Neutrophil (primary cell): Measurements from ENCODE around the gene OR52E6.

Experiments used
- H3K27ac ChIP-seq: fragments of 200-600 bp; sonication (generic); 2 replicates; pipeline ENCODE4 v1.5.1; 2016; ENCODE audit warnings: mild to moderate bottlenecking, moderate library complexity
- H3K27me3 ChIP-seq: fragments of 200-600 bp; sonication (generic); 2 replicates; pipeline ENCODE4 v1.6.0; 2016; ENCODE audit warnings: mild to moderate bottlenecking
- H3K36me3 ChIP-seq: fragments of 200-600 bp; sonication (generic); 2 replicates; pipeline ENCODE4 v1.5.1; 2017
- H3K4me1 ChIP-seq, 2 experiments: fragments of 200-600 bp in 1 of 2; sonication (generic) in 1 of 2; 1 replicate in 1 of 2; 2 replicates in 1 of 2; pipeline versions ENCODE4 v1.5.1 to v1.6.1; 2013 to 2016; ENCODE audit warnings: low read depth in 1 of 2, low read length in 1 of 2, mild to moderate bottlenecking in 1 of 2, moderate library complexity in 1 of 2; ENCODE audit not compliant: control insufficient read depth in 1 of 2, insufficient read depth in 1 of 2
- H3K4me3 ChIP-seq, 2 experiments: fragments of 200-600 bp in 1 of 2; sonication (generic) in 1 of 2; 1 replicate in 1 of 2; 2 replicates in 1 of 2; pipeline ENCODE4 v1.5.1; 2013 to 2016; ENCODE audit warnings: low read depth in 1 of 2, low read length in 1 of 2, mild to moderate bottlenecking in 1 of 2, moderate library complexity in 1 of 2
- H3K9me3 ChIP-seq: fragments of 200-600 bp; sonication (generic); 2 replicates; pipeline ENCODE4 v1.5.1; 2016
- TF ChIP-seq, protein P1 (sequence below): fragments of 200-600 bp; sonication (generic); IDR thresholded peaks from 2 replicates; pipeline ENCODE4 v1.5.1; 2016; ENCODE audit warnings: antibody characterized with exemption

The OR52E6 gene

DNA sequence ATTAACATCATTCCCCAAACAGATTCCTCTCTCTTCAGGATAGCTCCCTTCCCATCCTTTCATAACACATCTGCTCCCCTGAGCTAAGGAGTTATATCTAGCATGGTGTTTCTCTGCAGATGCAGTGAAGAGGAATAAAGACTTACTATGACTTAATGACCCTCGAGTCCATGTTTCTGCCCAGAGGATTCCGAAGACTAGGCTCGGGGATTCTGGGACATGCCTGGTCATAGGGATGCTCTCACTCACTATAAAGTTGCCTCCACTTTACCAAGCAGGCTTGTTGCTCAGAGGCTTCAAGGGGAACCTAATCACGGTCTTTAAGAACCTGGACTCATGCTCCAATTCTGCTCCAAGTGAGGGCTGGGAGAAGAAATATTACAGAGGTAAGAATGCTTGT is 38.6 kb upstream of the OR52E6 start, which contains the start of gene OR52E4:
Gene OR52E4 (plus strand): TSS at position 301 of the 400 bp plus-strand sequence. CDS start 3,664 bp downstream, outside the sequence.
- Histone ChIP-seq H3K36me3 (no peaks in the 10 kb centered on the region), H3K27ac (no peak within 1 kb of the TSS), H3K4me3 (no peak within 1 kb of the TSS), H3K27me3 (no peaks in the 10 kb centered on the region), H3K9me3 (no peaks in the 10 kb centered on the region), H3K4me1 (no peaks in the 10 kb centered on the region)
- TF ChIP-seq, protein P1, sequence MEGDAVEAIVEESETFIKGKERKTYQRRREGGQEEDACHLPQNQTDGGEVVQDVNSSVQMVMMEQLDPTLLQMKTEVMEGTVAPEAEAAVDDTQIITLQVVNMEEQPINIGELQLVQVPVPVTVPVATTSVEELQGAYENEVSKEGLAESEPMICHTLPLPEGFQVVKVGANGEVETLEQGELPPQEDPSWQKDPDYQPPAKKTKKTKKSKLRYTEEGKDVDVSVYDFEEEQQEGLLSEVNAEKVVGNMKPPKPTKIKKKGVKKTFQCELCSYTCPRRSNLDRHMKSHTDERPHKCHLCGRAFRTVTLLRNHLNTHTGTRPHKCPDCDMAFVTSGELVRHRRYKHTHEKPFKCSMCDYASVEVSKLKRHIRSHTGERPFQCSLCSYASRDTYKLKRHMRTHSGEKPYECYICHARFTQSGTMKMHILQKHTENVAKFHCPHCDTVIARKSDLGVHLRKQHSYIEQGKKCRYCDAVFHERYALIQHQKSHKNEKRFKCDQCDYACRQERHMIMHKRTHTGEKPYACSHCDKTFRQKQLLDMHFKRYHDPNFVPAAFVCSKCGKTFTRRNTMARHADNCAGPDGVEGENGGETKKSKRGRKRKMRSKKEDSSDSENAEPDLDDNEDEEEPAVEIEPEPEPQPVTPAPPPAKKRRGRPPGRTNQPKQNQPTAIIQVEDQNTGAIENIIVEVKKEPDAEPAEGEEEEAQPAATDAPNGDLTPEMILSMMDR = no peak

DNA sequence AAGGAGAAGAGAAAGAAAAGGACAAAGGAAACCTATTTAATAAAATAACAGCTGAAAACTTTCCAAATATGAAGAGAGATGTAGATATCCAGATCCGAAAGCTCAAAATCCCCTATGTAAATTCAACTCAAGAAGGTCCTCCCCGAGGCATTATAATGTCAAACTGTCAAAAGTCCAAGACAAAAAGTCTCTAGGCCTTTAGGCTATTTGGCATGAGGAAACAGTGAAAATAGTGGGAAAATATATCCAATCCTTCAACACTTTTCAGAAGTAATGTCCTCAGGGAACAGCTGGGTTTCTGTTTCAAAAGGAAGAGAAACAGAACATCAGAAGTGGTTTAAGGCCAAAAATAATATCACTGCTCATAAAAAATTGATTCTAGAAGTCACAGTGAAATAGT is 36.9 kb upstream of the OR52E6 start:
- H3K9me3 ChIP-seq = no peaks in the 10 kb centered on the region
- no peak overlapping the region for H3K4me3 ChIP-seq
- H3K4me1 ChIP-seq = no peaks in the 10 kb centered on the region
- TF ChIP-seq, protein P1 = no peak
- no peak overlapping the region for H3K27ac ChIP-seq
- no peaks in the 10 kb centered on the region for H3K27me3 ChIP-seq
- no peaks in the 10 kb centered on the region for H3K36me3 ChIP-seq

DNA sequence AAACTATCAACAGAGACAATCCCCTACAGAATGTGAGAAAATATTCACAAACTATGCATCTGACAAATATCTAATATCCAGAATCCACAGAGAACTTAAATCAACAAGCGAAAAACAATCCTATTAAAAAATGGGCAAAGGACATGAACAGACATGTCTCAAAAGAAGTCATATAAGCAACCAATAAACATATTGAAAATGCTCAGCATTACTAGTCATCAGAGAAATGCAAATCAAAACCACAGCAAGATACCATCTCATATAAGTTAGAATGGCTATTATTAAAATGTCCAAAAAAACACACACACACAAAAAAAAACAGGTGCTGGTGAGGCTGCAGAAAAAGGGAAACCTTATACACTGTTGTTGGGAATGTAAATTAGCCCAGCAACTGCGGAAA is 24.1 kb upstream of the OR52E6 start:
- Histone ChIP-seq H3K4me3 (no peak overlapping the region), H3K9me3 (no peaks in the 10 kb centered on the region), H3K27me3 (no peaks in the 10 kb centered on the region), H3K36me3 (no peaks in the 10 kb centered on the region), H3K27ac (no peak overlapping the region), H3K4me1 (no peaks in the 10 kb centered on the region)
- TF ChIP-seq, protein P1 = no peak

DNA sequence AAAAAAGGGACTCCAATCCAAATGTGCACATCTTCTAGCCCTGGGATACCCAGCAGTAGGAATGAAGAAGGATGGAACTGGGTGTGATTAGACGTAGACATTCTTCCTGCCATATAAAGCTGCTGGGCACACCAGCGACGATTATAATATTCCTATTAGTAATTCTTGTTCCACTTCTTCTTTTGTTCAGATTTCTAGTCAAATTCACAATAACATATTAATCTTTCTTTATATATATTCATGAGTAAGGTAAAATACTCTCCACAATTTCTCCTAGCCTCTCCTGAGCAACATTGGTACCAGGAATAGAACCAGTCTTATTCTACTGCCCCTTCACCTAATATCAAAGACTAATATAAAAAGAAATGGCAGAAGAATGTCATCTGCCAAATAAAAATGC is 15.9 kb upstream of the OR52E6 start, which contains the start of gene OR52E8:
Gene OR52E8 (minus strand): TSS at position 101 of the 400 bp plus-strand sequence. CDS start 0 bp downstream, at position 101.
- TF ChIP-seq, protein P1 = no peak

DNA sequence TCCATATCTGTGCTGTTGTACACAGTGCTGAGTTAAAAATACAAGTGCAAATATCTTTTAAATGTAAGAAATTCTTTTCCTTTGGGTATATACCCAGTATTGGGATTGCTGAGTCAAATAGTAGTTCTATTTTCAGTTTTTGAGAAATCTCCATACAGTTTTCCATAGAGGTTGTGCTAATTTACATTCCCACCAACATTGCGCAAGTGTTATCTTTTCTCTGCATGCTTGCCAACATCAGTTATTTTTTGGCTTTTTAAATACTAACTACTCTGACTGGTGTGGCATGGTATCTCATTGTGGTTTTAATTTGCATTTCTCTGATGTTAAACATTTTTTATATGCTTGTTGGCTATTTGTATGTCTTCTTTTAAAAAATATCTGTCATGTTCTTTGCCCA is 9.3 kb upstream of the OR52E6 start:
- Histone ChIP-seq H3K9me3 (no peaks in the 10 kb centered on the region), H3K4me1 (no peaks in the 10 kb centered on the region), H3K27ac (no peak overlapping the region), H3K4me3 (no peak overlapping the region), H3K36me3 (no peaks in the 10 kb centered on the region), H3K27me3 (no peaks in the 10 kb centered on the region)
- TF ChIP-seq, protein P1 = no peak

More for the DNA sequence above, 15.9 kb upstream of the OR52E6 start, which contains the start of gene OR52E8:
- no peaks in the 10 kb centered on the region for H3K27me3 ChIP-seq
- H3K9me3 ChIP-seq = no peaks in the 10 kb centered on the region
- no peak within 1 kb of the TSS for H3K27ac ChIP-seq
- H3K36me3 ChIP-seq = no peaks in the 10 kb centered on the region
- H3K4me1 ChIP-seq = no peaks in the 10 kb centered on the region
- no peak within 1 kb of the TSS for H3K4me3 ChIP-seq

DNA sequence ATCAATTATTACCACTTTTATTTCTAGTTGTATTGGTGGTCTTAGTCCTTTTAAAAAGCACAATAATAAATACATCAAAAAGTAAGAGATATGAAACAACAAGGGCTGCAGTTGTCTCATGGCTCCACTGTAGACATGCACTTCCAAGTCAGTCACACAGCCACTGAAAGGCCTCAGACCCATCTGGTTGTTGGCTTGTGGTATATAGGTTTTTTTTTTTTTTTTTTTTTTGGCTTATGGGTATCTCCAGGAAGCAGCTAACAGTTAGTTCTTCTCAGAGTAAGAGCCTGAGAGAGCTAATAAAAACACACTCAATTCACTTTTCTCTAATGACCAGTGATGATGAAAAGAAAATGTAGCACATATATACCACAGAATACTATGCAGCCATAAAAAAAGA is 6.0 kb upstream of the OR52E6 start:
- no peaks in the 10 kb centered on the region for H3K27me3 ChIP-seq
- H3K36me3 ChIP-seq = no peaks in the 10 kb centered on the region
- H3K4me1 ChIP-seq = no peaks in the 10 kb centered on the region
- TF ChIP-seq, protein P1 = no peak
- no peaks in the 10 kb centered on the region for H3K9me3 ChIP-seq
- no peak overlapping the region for H3K4me3 ChIP-seq
- H3K27ac ChIP-seq = no peak overlapping the region
